ENCODE measurements around the gene C2orf76.

The C2orf76 gene

GRCh38 chr2:119317554-119317953, 49.1 kb downstream of the C2orf76 start:
- peaks cover 13% of the 10 kb centered on the region for H3F3A ChIP-seq (ENCODE audit: insufficient read depth)
- H3K4me3 ChIP-seq (ENCODE audit: insufficient read depth, low read length, poor library complexity, severe bottlenecking), result no peak overlapping the region
- no peaks in the 10 kb centered on the region for H4K20me1 ChIP-seq (ENCODE audit: low read depth, low read length)
- H3K79me2 ChIP-seq (ENCODE audit: insufficient read depth, low read length), result no peaks in the 10 kb centered on the region
- peaks cover 8% of the 10 kb centered on the region for H3K36me3 ChIP-seq (ENCODE audit: low read length)
- no peaks in the 10 kb centered on the region for H3K9me3 ChIP-seq (ENCODE audit: insufficient read depth, low read length)
- no peak overlapping the region for H3K4me2 ChIP-seq (ENCODE audit: low read depth, low read length, poor library complexity, severe bottlenecking)
- H3K9ac ChIP-seq (ENCODE audit: low read length), result no peak overlapping the region
- TF ChIP-seq EZH2phosphoT487 (conservative IDR thresholded peaks at IDR 0.05; ENCODE audit: low read length), result no peak
- TF ChIP-seq CTCF (IDR thresholded peaks at IDR 0.05; ENCODE audit: insufficient read depth, low read length, poor library complexity, severe bottlenecking), result no peak
- H3K27ac ChIP-seq (ENCODE audit: low read depth, low read length), result no peak overlapping the region
- H3K9me2 ChIP-seq (replicated peaks; ENCODE audit: insufficient read depth, low read length), result no peaks in the 10 kb centered on the region
- no peak overlapping the region for H2AFZ ChIP-seq (ENCODE audit: low read depth, low read length, severe bottlenecking)
- no peaks in the 10 kb centered on the region for H3K27me3 ChIP-seq (ENCODE audit: low read length)

GRCh38 chr2:119316066-119316465, 50.6 kb downstream of the C2orf76 start:
- no peak overlapping the region for H3K27ac ChIP-seq (ENCODE audit: low read depth, low read length)
- H3K4me2 ChIP-seq (ENCODE audit: low read depth, low read length, poor library complexity, severe bottlenecking), result no peak overlapping the region
- no peak overlapping the region for H3K9ac ChIP-seq (ENCODE audit: low read length)
- no peaks in the 10 kb centered on the region for H3K79me2 ChIP-seq (ENCODE audit: insufficient read depth, low read length)
- no peaks in the 10 kb centered on the region for H3K27me3 ChIP-seq (ENCODE audit: low read length)
- no peak overlapping the region for H3K4me3 ChIP-seq (ENCODE audit: insufficient read depth, low read length, poor library complexity, severe bottlenecking)
- H3K9me3 ChIP-seq (ENCODE audit: insufficient read depth, low read length), result no peaks in the 10 kb centered on the region
- no peak for TF ChIP-seq EZH2phosphoT487 (conservative IDR thresholded peaks at IDR 0.05; ENCODE audit: low read length)
- no peak for TF ChIP-seq CTCF (IDR thresholded peaks at IDR 0.05; ENCODE audit: insufficient read depth, low read length, poor library complexity, severe bottlenecking)
- no peaks in the 10 kb centered on the region for H4K20me1 ChIP-seq (ENCODE audit: low read depth, low read length)
- H2AFZ ChIP-seq (ENCODE audit: low read depth, low read length, severe bottlenecking), result no peak overlapping the region
- H3K9me2 ChIP-seq (replicated peaks; ENCODE audit: insufficient read depth, low read length), result no peaks in the 10 kb centered on the region
- peaks cover 8% of the 10 kb centered on the region for H3K36me3 ChIP-seq (ENCODE audit: low read length)
- H3F3A ChIP-seq (ENCODE audit: insufficient read depth), result peaks cover 28% of the 10 kb centered on the region

- no peaks in the 10 kb centered on the region for H3K9me3 ChIP-seq (ENCODE audit: insufficient read depth, low read length)
- H3K27me3 ChIP-seq (ENCODE audit: low read length), result no peaks in the 10 kb centered on the region
- no peak for TF ChIP-seq CTCF (IDR thresholded peaks at IDR 0.05; ENCODE audit: insufficient read depth, low read length, poor library complexity, severe bottlenecking)
- no peak for TF ChIP-seq EZH2phosphoT487 (conservative IDR thresholded peaks at IDR 0.05; ENCODE audit: low read length)
- peaks cover 8% of the 10 kb centered on the region for H3K36me3 ChIP-seq (ENCODE audit: low read length)
- H3F3A ChIP-seq (ENCODE audit: insufficient read depth), result peaks cover 32% of the 10 kb centered on the region
- H3K4me3 ChIP-seq (ENCODE audit: insufficient read depth, low read length, poor library complexity, severe bottlenecking), result no peak overlapping the region
- no peak overlapping the region for H3K9ac ChIP-seq (ENCODE audit: low read length)
- H2AFZ ChIP-seq (ENCODE audit: low read depth, low read length, severe bottlenecking), result no peak overlapping the region
- no peak overlapping the region for H3K4me2 ChIP-seq (ENCODE audit: low read depth, low read length, poor library complexity, severe bottlenecking)
- no peaks in the 10 kb centered on the region for H4K20me1 ChIP-seq (ENCODE audit: low read depth, low read length)
- no peaks in the 10 kb centered on the region for H3K9me2 ChIP-seq (replicated peaks; ENCODE audit: insufficient read depth, low read length)
- H3K27ac ChIP-seq (ENCODE audit: low read depth, low read length), result no peak overlapping the region
- H3K79me2 ChIP-seq (ENCODE audit: insufficient read depth, low read length), result no peaks in the 10 kb centered on the region
Observed at GRCh38 chr2:119315241-119315925, 51.3 kb downstream of the C2orf76 start.

Measured in SU-DHL-6 (cell line).